GM21447 (cell line): ENCODE results near the gene NEB.
"Not testable (repeated sequence)": the region's sequence is repeated elsewhere in the genome, so short reads cannot be mapped to it uniquely, and the experiment has no call there.

Experiments used
- ATAC-seq: cut with Tn5 transposase; IDR thresholded peaks from one replicate; pipeline ENCODE4 v1.9.1; 2021; ENCODE audit not compliant: unreplicated experiment

Gene NEB

GRCh38 chr2:151651274-151651673 is 83.0 kb downstream of the NEB start:
- ATAC-seq = no peak

- no peak for ATAC-seq
Measured at GRCh38 chr2:151650456-151650855, 83.8 kb downstream of the NEB start.

GRCh38 chr2:151649966-151650365 is 84.3 kb downstream of the NEB start:
- ATAC-seq = no peak

- no peak for ATAC-seq
Measured at GRCh38 chr2:151649400-151649799, 84.9 kb downstream of the NEB start.

- not testable (repeated sequence) for ATAC-seq
Measured at GRCh38 chr2:151646512-151646911, 87.8 kb downstream of the NEB start.

- no peak for ATAC-seq
Measured at GRCh38 chr2:151644580-151644979, 89.7 kb downstream of the NEB start.

GRCh38 chr2:151641895-151642294 is 92.4 kb downstream of the NEB start:
- ATAC-seq = not testable (repeated sequence)

- ATAC-seq = no peak
Measured at GRCh38 chr2:151640087-151640486, 94.2 kb downstream of the NEB start.

- ATAC-seq = no peak
Measured at GRCh38 chr2:151638990-151639389, 95.3 kb downstream of the NEB start.

- ATAC-seq = peak; percentile 68
Measured at GRCh38 chr2:151638191-151638933, 95.9 kb downstream of the NEB start.

GRCh38 chr2:151637271-151637781 is 97.0 kb downstream of the NEB start:
- peak; percentile 73 for ATAC-seq

- ATAC-seq = no peak
Measured at GRCh38 chr2:151634736-151635467, 99.4 kb downstream of the NEB start.

- no peak for ATAC-seq
Measured at GRCh38 chr2:151632993-151633565, 101.2 kb downstream of the NEB start.

- no peak for ATAC-seq
Measured at GRCh38 chr2:151630372-151630771, 103.9 kb downstream of the NEB start.

GRCh38 chr2:151627353-151627752 is 106.9 kb downstream of the NEB start:
- no peak for ATAC-seq

- no peak for ATAC-seq
Measured at GRCh38 chr2:151624271-151624670, 110.0 kb downstream of the NEB start.

GRCh38 chr2:151623631-151624030 is 110.6 kb downstream of the NEB start:
- no peak for ATAC-seq

- ATAC-seq = no peak
Measured at GRCh38 chr2:151620761-151621160, 113.5 kb downstream of the NEB start.

- no peak for ATAC-seq
Measured at GRCh38 chr2:151619337-151619989, 114.8 kb downstream of the NEB start.

- no peak for ATAC-seq
Measured at GRCh38 chr2:151616760-151617339, 117.4 kb downstream of the NEB start.
